NCI-H1436 (cell line): ENCODE measurements around the gene COL19A1.
A peak's percentile ranks its signal among the peaks of the same experiment; 100 is the strongest.

ENCODE experiments used
- DNase-seq: peaks from one replicate; lab custom pipeline; 2025; lab: John Stamatoyannopoulos, UW

The COL19A1 gene

DNA sequence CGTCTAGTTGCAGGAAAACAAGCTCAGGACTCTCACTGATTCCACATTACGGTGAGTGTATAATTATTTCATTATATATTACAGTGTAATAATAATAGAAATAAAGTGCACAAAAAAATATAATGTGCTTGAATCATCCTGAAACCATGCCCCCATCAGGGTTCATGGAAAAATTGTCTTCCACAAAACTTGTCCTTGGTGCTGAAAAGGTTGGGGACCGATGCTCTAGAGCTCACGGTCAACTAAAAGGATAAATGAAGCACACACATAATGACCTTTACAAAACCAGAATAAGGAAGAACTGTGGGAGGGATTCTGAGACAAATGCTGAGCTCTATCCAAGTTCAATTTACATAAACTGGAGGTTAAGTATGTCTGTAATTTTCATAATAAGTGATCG is 194.3 kb downstream of the COL19A1 start:
- DNase-seq = no peak

GRCh38 chr6:70061546-70061945 is 195.2 kb downstream of the COL19A1 start:
- DNase-seq = no peak

DNA sequence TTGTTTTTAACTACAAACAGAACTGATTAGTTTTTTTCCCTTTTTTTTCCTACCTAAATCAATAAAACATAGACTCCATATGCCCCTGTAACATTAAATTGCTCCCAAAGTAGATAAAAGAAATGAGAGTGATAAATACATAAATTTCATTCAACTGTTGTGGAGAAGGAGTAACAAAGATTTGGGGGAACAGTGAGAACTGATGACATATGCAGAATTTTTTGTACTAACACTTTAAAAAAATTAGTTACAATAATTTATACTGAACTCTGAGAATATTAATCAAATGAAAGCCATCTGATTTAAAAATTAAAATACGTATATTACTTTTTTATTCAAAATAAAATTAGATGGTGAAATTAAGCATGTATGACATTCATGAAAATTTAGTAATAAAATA is 195.7 kb downstream of the COL19A1 start:
- DNase-seq = no peak

DNA sequence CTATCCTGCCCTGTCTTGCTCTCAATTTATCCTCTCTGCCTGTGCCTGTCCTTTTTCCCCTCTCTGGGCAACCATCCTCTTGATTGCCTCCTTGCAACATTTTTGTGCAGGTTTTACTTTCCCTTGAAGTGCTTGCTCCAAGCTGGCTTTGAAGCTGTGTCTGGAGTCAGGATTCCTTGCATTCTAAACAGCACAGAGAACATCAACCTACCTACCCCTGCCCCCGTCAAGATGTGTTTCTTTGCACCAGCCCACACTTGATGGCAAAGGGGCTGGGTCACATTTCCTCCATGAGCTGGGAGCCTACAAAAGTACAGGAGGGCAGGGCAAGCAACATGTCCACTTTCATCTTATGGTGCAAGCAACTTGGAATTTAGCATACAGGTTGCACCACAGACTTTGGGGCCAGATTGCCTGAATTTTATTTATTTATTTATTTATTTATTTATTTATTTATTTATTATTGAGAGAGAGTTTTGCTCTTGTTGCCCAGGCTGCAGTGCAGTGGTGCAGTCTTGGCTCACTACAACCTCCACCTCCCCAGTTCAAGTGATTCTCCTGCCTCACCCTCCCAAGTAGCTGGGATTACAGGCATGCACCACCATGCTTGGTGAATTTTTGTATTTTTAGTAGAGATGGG is 206.3 kb downstream of the COL19A1 start:
- DNase-seq = no peak

- no peak for DNase-seq
Measured at GRCh38 chr6:70073637-70074036, 207.3 kb downstream of the COL19A1 start.

- no peak for DNase-seq
Measured at GRCh38 chr6:70079241-70079640, 212.9 kb downstream of the COL19A1 start.

DNA sequence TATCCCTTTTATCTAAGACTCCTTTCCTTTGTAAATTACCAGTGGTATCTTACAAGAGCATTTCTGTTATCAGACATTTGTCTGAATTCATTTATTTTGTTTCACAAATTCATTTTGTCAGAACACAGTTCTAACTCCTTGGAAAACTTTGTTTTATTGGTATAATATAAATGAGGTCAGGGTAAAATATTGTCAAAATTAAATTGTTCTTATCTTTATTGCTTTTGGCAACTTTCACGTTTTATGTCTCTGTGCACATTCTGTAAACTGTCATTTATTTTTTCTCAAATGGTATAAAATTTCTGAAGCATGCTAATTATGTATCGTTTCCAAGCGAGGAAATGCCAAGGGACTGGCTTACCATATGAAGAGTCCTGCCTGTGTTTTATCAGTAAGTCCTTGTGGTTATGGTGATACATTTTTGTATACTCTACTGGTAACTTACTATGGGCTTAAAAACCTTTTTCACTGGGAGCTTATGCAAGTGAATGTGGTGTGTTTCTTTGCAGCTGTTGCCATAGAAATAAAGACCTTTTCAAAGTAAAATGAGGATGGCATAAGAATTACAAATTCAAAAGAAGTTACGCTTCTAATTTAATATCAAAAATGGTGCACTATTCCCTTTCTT is 214.2 kb downstream of the COL19A1 start:
- DNase-seq = no peak

DNA sequence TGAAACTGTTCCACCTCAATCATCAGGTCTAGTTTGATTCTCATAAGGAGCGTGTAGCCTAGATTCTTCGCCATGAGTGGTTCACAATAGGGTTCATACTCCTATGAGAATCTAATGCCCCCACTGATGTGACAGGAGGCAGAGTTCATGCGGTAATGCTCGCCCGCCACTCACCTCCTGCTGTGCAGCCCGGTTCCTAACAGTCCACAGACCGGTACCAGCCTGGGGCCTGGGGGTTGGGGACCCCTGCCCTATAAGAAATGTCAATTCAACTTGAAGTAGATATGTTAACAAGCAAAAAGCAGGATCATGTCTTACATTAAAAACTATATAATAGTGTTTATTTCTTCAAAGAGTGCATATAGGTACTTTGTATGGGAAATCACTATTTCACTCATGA is 216.5 kb downstream of the COL19A1 start:
- DNase-seq = no peak

DNA sequence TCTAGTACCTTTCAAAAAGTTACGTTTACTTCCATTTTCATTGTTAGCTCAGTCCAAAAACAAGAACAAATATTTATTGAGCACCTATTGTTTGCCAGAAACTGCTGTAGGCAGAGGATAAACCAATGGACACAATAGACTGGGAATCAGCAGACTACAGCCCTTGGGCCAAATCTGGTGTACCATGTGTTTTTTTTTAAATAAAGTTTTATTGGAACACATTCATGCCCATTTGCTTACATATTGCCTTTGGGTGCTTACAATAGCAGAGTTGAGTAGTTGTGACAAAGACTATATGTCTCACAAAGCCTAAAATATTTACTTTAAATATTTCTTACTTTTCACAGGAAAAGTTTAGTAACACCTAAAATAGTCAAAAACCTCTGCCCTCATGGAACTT is 220.4 kb downstream of the COL19A1 start:
- DNase-seq = no peak

GRCh38 chr6:70094156-70094555 is 227.8 kb downstream of the COL19A1 start:
- no peak for DNase-seq

DNA sequence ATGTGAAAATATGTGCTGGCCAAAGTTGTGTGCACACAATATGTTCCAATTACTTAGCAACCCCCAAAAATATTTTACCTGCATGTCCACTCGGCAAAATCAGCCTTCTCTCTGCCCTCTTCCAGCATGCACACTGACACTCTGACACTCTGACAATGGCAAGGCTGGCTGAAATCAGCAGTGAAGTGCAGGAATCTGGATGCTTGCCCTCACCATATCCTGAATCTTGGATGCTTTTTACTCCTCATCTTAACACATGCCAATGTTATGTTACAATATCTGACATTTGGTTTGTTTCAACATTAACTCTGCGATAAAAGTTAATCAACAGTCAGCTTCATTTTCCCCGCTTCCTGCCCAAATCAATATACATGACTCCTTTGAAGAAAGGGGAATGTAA is 233.4 kb downstream of the COL19A1 start:
- DNase-seq = no peak

DNA sequence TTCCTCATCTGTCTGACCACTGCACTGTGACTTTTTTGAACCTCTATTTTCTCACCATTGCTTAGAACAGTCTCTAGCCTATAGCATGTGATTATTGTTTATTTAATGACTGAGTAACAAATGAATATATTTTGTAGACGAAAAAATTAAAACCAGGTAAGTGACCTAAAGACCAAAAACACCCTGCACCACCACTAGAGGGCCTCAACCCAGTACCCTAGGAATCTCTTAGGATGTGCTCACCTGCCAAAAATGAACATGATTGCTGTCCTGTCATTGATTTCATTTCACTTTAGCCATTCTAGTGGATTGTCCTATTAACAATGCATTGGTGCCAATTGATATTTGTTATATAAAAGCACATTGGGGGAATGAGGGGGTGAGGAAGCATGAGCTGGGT is 237.4 kb downstream of the COL19A1 start:
- no peak for DNase-seq

GRCh38 chr6:70107852-70108629 is 241.7 kb downstream of the COL19A1 start:
- DNase-seq = peak; percentile 5

DNA sequence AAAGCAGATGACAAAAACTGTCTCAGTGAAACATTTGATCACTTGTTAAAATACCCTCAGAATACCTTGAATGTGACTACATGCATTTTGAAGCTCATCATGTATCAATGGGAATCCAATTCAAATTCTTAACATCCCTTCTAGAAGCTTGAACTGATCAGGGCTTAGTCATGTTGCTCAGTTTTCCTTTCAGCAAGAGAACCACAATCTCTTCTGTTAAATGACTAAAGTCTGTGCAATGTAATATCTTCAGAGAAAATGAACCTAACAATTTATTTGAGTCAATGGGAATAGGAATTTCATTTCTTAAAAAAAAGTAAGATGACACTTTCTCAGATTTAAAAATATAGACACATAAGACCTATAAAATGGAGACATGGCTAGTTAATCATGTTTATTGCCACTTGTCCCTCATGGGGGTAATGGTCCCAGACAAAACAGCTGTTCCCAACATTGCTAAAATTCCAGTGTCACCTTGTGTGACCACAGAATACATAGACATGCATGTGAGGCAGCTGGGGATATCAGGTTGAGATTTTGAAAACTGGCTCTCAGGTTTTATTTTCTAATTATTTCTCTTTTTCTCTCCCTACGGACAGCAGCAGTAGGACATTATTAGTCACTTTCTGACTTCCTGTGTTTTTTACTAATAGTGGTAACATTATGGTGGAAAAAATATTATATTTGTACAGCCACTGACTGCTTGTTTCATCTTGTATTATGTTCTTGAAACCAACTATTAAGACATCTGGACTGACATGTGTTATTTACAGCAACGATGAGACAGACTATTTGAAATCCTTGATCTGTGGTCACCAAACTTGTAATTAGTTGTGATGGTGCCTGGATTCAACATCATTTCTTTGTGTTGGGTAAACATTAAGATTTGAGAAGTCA is 244.0 kb downstream of the COL19A1 start:
- no peak for DNase-seq

DNA sequence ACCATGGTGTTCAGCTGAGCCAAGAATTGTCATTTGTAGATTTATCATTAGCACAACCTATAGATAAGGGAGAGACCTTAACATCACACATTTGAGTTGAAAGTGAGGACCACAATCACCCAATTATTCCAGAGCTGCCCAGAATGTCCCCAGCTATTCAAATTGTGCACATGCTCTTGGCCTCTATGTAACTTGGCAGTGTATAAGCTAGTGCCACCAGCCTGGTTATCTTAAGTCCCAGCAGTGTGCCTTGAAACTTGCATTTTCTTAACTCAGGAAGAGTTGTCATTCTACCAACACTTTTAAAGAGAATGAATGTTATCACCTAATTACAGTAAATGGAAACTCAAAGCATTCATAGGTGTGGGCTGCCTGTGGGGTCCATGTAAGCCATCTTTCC is 245.4 kb downstream of the COL19A1 start:
- DNase-seq = no peak

- DNase-seq = no peak
Measured at GRCh38 chr6:70112716-70113115, 246.4 kb downstream of the COL19A1 start.

DNA sequence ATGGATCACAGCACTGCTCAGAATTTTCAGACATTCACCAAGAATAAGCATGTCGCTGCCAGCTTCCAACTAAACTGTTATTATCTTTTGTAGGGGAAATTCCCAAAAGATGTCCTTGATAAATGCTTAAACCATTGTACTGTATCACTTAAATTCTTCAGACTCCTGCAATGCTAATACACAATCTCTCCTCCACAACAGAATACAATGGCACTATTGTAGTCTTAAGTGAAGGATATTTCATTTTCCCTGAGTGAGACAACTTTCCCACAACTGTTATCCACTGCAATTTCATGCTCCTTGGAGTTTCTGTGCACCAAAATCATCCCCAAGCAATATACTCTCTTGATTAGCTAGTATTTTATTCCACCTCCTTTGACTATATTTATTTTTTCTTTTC is 246.8 kb downstream of the COL19A1 start:
- DNase-seq = no peak

- DNase-seq = no peak
Measured at GRCh38 chr6:70118670-70119069, 252.3 kb downstream of the COL19A1 start.

- DNase-seq = no peak
Measured at GRCh38 chr6:70119218-70119835, 253.0 kb downstream of the COL19A1 start.

GRCh38 chr6:70124443-70124842 is 258.1 kb downstream of the COL19A1 start:
- no peak for DNase-seq

GRCh38 chr6:70124882-70125545 is 258.7 kb downstream of the COL19A1 start:
- DNase-seq = no peak
